Osteocyte (in vitro differentiated cells): ENCODE results near the gene PRKG1. TPM values are rescaled to one million over a fixed set of nuclear protein-coding genes. Genes with fewer than 3 reads are reported as not detected.
"Not testable (repeated sequence)": the region's sequence is repeated elsewhere in the genome, so short reads cannot be mapped to it uniquely, and the experiment has no call there.

Experiments
- DNase-seq: peaks from one replicate; pipeline ENCODE4 v3.0.0; 2021; ENCODE audit warnings: mixed read lengths; ENCODE audit not compliant: unreplicated experiment; ENCODE audit errors: extremely low spot score
- H3K27ac Mint-ChIP-seq: one replicate; pipeline ENCODE4 v1.8.0; 2021; ENCODE audit warnings: mild to moderate bottlenecking, mixed read lengths; ENCODE audit not compliant: unreplicated experiment
- H3K27me3 Mint-ChIP-seq: one replicate; pipeline ENCODE4 v1.8.0; 2021; ENCODE audit warnings: mixed read lengths; ENCODE audit not compliant: unreplicated experiment
- H3K36me3 Mint-ChIP-seq: one replicate; pipeline ENCODE4 v1.8.0; 2021; ENCODE audit warnings: mixed read lengths; ENCODE audit not compliant: unreplicated experiment
- H3K4me1 Mint-ChIP-seq: one replicate; pipeline ENCODE4 v1.8.0; 2021; ENCODE audit warnings: mixed read lengths; ENCODE audit not compliant: unreplicated experiment
- H3K4me3 Mint-ChIP-seq: one replicate; pipeline ENCODE4 v1.8.0; 2021; ENCODE audit warnings: mild to moderate bottlenecking, moderate library complexity, mixed read lengths; ENCODE audit not compliant: unreplicated experiment
- H3K9me3 Mint-ChIP-seq: one replicate; pipeline ENCODE4 v1.8.0; 2021; ENCODE audit warnings: mixed read lengths; ENCODE audit not compliant: unreplicated experiment
- CTCF ChIP-seq: fragments of 200-600 bp; sonication (generic); IDR thresholded peaks from 2 replicates; pipeline ENCODE4 v1.5.0; 2021; ENCODE audit warnings: antibody characterized with exemption, mild to moderate bottlenecking, moderate library complexity
- total RNA-seq: library from RNA; stranded (reverse); gene quantifications from 2 replicates; pipeline ENCODE4 v1.2.1, GENCODE V29; 2021

Gene PRKG1
- total RNA-seq, 1 donor from 2014 or later: 10.8 TPM

GRCh38 chr10:51433949-51434475 lies 359.7 kb downstream of the PRKG1 start:
- no peaks in the 10 kb centered on the region for H3K27me3 Mint-ChIP-seq
- no peak overlapping the region for H3K27ac Mint-ChIP-seq
- no peak for DNase-seq
- H3K9me3 Mint-ChIP-seq: no peaks in the 10 kb centered on the region
- H3K36me3 Mint-ChIP-seq: no peaks in the 10 kb centered on the region
- no peak for TF ChIP-seq CTCF
- no peaks in the 10 kb centered on the region for H3K4me1 Mint-ChIP-seq
- no peak overlapping the region for H3K4me3 Mint-ChIP-seq

GRCh38 chr10:51436805-51437204 lies 362.5 kb downstream of the PRKG1 start:
- Mint-ChIP-seq H3K27ac (no peak overlapping the region), H3K4me1 (no peaks in the 10 kb centered on the region), H3K4me3 (no peak overlapping the region), H3K36me3 (no peaks in the 10 kb centered on the region), H3K27me3 (no peaks in the 10 kb centered on the region), H3K9me3 (no peaks in the 10 kb centered on the region)
- TF ChIP-seq CTCF: no peak
- no peak for DNase-seq

GRCh38 chr10:51439645-51440044 lies 365.4 kb downstream of the PRKG1 start:
- TF ChIP-seq CTCF: no peak
- Mint-ChIP-seq H3K9me3 (no peaks in the 10 kb centered on the region), H3K4me1 (no peaks in the 10 kb centered on the region), H3K4me3 (no peak overlapping the region), H3K27me3 (no peaks in the 10 kb centered on the region), H3K36me3 (no peaks in the 10 kb centered on the region), H3K27ac (no peak overlapping the region)
- DNase-seq: no peak

GRCh38 chr10:51445588-51445987 lies 371.3 kb downstream of the PRKG1 start:
- no peak for DNase-seq
- Mint-ChIP-seq H3K9me3 (no peaks in the 10 kb centered on the region), H3K27ac (no peak overlapping the region), H3K4me1 (no peaks in the 10 kb centered on the region), H3K36me3 (no peaks in the 10 kb centered on the region), H3K4me3 (no peak overlapping the region), H3K27me3 (no peaks in the 10 kb centered on the region)
- no peak for TF ChIP-seq CTCF

- H3K4me1 Mint-ChIP-seq: no peaks in the 10 kb centered on the region
- DNase-seq: no peak
- no peak for TF ChIP-seq CTCF
- H3K4me3 Mint-ChIP-seq: no peak overlapping the region
- no peaks in the 10 kb centered on the region for H3K36me3 Mint-ChIP-seq
- no peaks in the 10 kb centered on the region for H3K27me3 Mint-ChIP-seq
- H3K27ac Mint-ChIP-seq: no peak overlapping the region
- no peaks in the 10 kb centered on the region for H3K9me3 Mint-ChIP-seq
Measured at GRCh38 chr10:51447119-51447518, 372.8 kb downstream of the PRKG1 start.

- H3K9me3 Mint-ChIP-seq: peaks cover 14% of the 10 kb centered on the region
- not testable (repeated sequence) for H3K27ac Mint-ChIP-seq, H3K27me3 Mint-ChIP-seq, H3K4me3 Mint-ChIP-seq, H3K36me3 Mint-ChIP-seq, DNase-seq, H3K4me1 Mint-ChIP-seq
Measured at GRCh38 chr10:51455762-51456161, 381.5 kb downstream of the PRKG1 start.
